Measurements from ENCODE around the gene XRN2. TPM values are rescaled to one million over a fixed set of nuclear protein-coding genes. Genes with fewer than 3 reads are reported as not detected.

XRN2 gene
- polyA plus RNA-seq, 3 donors: 53.1 to 111 (median 101) TPM

- H3K4me1 Mint-ChIP-seq: no peaks in the 10 kb centered on the region
- Histone ChIP-seq H3K27ac (ENCODE audit: low read depth in 1 of 2, low read length in 2 of 2) (no peak overlapping the region), H3K4me2 (replicated peaks; ENCODE audit: extremely low read depth, low read length, poor library complexity, severe bottlenecking) (no peak overlapping the region), H3K79me2 (ENCODE audit: insufficient read depth, low read length) (no peaks in the 10 kb centered on the region), H3K27me3 (ENCODE audit: control insufficient read depth in 2 of 2, insufficient read depth in 2 of 2, low read length in 2 of 2) (peaks cover 2 to 10% of the 10 kb centered on the region in 2 donors), H3K9ac (ENCODE audit: insufficient read depth, low read length, poor library complexity, severe bottlenecking) (no peak overlapping the region), H4K20me1 (ENCODE audit: insufficient read depth, low read length) (no peaks in the 10 kb centered on the region), H3K9me3 (replicated peaks in 1 of 2; ENCODE audit: control insufficient read depth in 1 of 2, insufficient read depth in 1 of 2, low read length in 2 of 2) (no peaks in the 10 kb centered on the region), H3K4me3 (replicated peaks in 1 of 3; ENCODE audit: low read depth in 2 of 3, low read length in 3 of 3) (no peak overlapping the region), H2AFZ (ENCODE audit: insufficient read depth, low read depth, low read length, poor library complexity, severe bottlenecking) (no peak overlapping the region), H3K4me1 (ENCODE audit: control insufficient read depth in 1 of 2, insufficient read depth in 2 of 2, low read length in 2 of 2) (no peaks in the 10 kb centered on the region), H3K36me3 (replicated peaks in 1 of 2; ENCODE audit: control insufficient read depth in 1 of 2, insufficient read depth in 2 of 2, low read length in 2 of 2) (no peaks in the 10 kb centered on the region)
- peaks cover 15 to 21% (median 17%) of the 10 kb centered on the region in 3 donors for H3K27me3 Mint-ChIP-seq (ENCODE audit: low read depth in 3 of 3)
- H3K4me3 Mint-ChIP-seq: no peak overlapping the region
- no peaks in the 10 kb centered on the region for H3K9me3 Mint-ChIP-seq
- DNase-seq: no peak
- H3K27ac Mint-ChIP-seq: no peak overlapping the region
- H3K36me3 Mint-ChIP-seq: no peaks in the 10 kb centered on the region
- no peak for TF ChIP-seq CTCF (IDR thresholded peaks at IDR 0.05)
- WGBS (ENCODE audit: insufficient coverage): 0% methylated on average over 1 of the region's 3 CpGs
- intact Hi-C loops (cut with micrococcal nuclease): no loop called here
Measured at GRCh38 chr20:21435576-21435975, 132.4 kb downstream of the XRN2 start.

GRCh38 chr20:21436205-21436604, 133.1 kb downstream of the XRN2 start:
- Mint-ChIP-seq H3K36me3 (no peaks in the 10 kb centered on the region), H3K27me3 (ENCODE audit: low read depth in 3 of 3) (peaks cover 13 to 23% (median 19%) of the 10 kb centered on the region in 3 donors), H3K4me3 (peak overlapping the region in 1 of 2 donors; percentile 16), H3K27ac (no peak overlapping the region), H3K9me3 (no peaks in the 10 kb centered on the region), H3K4me1 (no peaks in the 10 kb centered on the region)
- H3K4me3 ChIP-seq (replicated peaks in 1 of 3; ENCODE audit: low read depth in 2 of 3, low read length in 3 of 3): no peak overlapping the region
- no peak for DNase-seq
- H3K4me2 ChIP-seq (replicated peaks; ENCODE audit: extremely low read depth, low read length, poor library complexity, severe bottlenecking): no peak overlapping the region
- no peak for TF ChIP-seq CTCF (IDR thresholded peaks at IDR 0.05)
- H2AFZ ChIP-seq (ENCODE audit: insufficient read depth, low read depth, low read length, poor library complexity, severe bottlenecking): no peak overlapping the region
- H3K36me3 ChIP-seq (replicated peaks in 1 of 2; ENCODE audit: control insufficient read depth in 1 of 2, insufficient read depth in 2 of 2, low read length in 2 of 2): no peaks in the 10 kb centered on the region
- WGBS (ENCODE audit: insufficient coverage): no CpG with 5 or more reads among the region's 4 CpGs
- no peaks in the 10 kb centered on the region for H4K20me1 ChIP-seq (ENCODE audit: insufficient read depth, low read length)
- H3K27me3 ChIP-seq (ENCODE audit: control insufficient read depth in 2 of 2, insufficient read depth in 2 of 2, low read length in 2 of 2): peaks cover 2 to 9% of the 10 kb centered on the region in 2 donors
- intact Hi-C loops (cut with micrococcal nuclease): no loop called here
- H3K27ac ChIP-seq (ENCODE audit: low read depth in 1 of 2, low read length in 2 of 2): no peak overlapping the region
- no peak overlapping the region for H3K9ac ChIP-seq (ENCODE audit: insufficient read depth, low read length, poor library complexity, severe bottlenecking)
- no peaks in the 10 kb centered on the region for H3K9me3 ChIP-seq (replicated peaks in 1 of 2; ENCODE audit: control insufficient read depth in 1 of 2, insufficient read depth in 1 of 2, low read length in 2 of 2)
- H3K4me1 ChIP-seq (ENCODE audit: control insufficient read depth in 1 of 2, insufficient read depth in 2 of 2, low read length in 2 of 2): no peaks in the 10 kb centered on the region
- no peaks in the 10 kb centered on the region for H3K79me2 ChIP-seq (ENCODE audit: insufficient read depth, low read length)

Data from CD14-positive monocyte (primary cell).